GM19328 (cell line): Measurements from ENCODE around the gene MYO3B.
"Not testable (repeated sequence)": the region's sequence is repeated elsewhere in the genome, so short reads cannot be mapped to it uniquely, and the experiment has no call there.

ENCODE experiments used
- ATAC-seq: cut with Tn5 transposase; IDR thresholded peaks from one replicate; pipeline ENCODE4 v1.9.1; 2021; ENCODE audit warnings: mild to moderate bottlenecking, moderate library complexity; ENCODE audit not compliant: unreplicated experiment

The MYO3B gene

DNA sequence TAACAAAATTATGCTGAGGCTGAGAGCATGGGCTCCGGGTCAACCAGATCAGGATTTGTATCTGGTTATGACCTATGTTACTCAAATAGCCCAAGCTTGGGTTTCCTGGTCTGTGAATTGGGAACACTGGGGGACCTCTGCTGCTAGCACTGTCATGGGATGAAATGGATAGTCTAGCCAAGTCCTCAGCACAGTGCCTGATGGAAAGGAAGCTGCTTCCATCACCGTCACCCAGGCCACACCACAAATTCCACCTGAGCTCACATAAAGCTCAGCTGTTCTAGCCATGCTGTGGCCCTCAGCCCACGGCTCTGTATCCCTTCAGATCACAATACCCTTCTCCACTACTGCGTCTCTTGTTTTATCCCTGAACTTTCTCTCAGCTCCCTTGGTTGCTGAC lies 357.6 kb downstream of the MYO3B start:
- no peak for ATAC-seq

DNA sequence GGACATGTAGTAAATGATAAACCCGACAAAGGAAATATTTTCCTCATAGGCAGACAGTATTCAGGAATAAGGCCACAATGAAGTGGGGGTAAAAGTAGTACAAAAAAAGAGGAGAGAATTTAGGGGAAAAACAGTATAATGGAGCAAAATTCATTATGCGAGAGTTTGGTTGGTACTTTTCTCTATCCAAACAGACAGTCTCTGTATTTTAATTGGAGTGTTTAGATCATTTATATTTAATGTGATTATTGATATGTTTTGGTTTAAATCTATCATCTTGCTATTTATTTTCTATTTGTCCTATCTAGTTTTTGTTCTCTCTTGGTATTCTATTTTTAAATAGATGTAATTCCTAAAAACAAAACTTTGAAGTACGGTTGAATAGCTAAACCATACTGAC lies 366.9 kb downstream of the MYO3B start:
- ATAC-seq, result no peak

DNA sequence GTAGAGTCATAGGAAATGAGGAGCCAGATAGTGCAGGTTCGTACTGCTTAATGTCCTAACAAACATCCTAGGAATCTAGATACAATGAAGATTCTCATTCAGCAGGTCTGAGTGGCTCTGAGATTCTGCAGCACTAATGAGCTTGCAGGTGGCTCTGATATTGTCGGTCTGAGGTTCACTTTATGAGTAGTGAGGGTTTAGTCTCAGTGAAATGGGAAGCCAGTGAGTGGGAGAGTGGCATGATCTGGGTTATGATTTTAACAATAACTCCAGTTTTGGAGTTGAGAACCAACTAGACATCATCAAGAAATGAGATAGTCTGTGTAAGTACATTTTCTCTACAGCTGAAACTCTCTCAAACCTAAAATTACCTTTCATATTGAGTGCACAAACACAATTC lies 370.4 kb downstream of the MYO3B start:
- no peak for ATAC-seq

DNA sequence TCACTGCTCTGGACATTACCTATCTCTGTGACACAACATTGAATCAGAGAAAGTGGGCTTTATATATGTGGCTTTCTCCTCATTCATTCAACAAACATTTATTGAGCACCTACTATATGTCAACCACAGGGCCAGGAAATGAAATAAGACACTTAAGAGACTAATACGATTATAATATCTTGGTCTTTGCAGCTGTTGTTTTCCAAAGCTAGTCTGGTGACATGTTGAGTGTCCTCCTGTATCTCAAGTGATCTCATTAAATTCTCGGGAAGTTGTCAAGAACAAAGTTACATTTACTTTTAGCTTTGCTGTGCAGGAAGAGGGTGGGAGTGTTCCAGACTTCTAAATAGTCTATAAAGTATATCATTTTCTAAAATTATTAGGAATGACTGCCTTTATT lies 372.6 kb downstream of the MYO3B start:
- no peak for ATAC-seq

DNA sequence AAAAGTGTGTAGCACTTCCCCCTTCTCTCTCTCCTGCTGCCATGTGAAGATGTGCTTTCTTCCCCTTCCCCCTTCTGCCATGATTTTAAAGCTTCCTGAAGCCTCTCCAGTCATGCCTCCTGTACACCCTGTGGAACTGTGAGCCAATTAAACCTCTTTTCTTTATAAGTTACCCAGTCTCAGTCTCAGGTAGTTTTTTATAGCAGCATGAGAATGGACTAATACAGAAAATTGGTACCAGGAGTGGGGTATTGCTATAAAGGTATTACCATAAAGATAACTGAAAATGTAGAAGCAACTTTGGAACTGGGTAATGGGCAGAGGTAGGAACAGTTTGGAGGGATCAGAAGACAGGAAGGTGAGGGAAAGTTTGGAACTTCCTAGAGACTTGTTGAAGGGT lies 374.0 kb downstream of the MYO3B start:
- ATAC-seq, result not testable (repeated sequence)

DNA sequence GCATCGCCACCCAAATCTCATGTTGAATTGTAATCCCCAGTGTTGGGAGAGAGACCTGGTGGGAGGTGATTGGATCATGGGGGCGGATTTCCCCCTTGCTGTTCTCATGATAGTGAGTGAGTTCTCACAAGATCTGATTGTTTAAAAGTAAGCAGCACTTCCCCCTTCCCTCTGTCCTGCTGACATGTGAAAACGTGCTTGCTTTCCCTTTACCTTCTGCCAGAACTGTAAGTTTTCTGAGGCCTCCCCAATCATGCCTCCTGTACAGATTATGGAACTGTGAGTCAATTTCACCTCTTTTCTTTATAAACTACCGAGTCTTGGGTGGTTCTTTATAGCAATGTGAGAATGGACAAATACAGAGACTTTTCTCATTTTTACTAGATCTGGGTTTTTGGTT lies 375.8 kb downstream of the MYO3B start:
- no peak for ATAC-seq

DNA sequence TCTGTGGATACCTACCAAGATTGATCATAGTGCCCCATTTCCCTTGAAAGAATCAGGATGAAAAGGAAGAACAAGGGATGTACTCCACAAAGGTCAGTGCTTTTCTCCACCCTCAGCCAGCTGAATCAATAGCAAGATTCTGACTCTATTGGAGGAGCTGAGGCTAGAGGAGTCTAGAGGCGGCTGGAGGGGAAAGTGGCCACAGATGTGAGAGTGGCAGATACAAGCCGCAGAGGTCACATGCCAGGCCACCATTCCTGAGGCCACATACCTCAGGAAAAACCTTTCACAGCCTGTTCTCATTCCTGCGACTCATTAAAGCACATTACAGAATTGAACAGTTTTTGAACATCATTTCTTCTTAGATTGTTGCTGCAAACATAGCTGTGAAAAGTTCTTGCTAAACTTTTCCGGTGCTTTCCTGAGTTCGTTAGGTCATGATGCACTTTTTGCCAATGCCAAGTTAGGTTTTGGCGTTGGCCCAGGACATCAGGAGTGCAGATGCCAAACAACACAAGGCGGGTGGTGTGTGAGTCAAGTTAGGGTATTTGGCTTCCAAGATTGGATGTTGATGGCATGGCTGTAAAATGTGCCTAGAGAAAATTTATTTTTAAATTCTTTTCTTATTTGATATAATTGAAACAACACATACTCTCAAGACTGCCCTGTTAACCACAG lies 376.5 kb downstream of the MYO3B start:
- no peak for ATAC-seq

DNA sequence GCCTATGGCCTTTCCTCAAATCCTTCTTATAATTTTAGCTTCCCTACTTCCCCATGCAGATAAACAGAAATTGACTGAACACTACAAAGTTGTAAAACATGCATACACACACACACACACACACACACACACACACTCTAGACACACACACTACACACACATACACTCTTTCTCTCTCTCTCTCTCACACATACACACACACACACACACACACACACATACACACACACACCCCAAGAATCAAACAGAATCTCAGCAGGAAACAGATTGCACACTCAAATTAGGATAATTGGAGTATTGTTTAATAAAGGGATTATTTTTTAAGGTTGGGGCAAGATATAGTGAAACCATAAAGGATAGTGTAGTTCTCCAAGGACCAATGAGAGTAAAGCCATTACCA lies 385.0 kb downstream of the MYO3B start:
- ATAC-seq, result no peak

DNA sequence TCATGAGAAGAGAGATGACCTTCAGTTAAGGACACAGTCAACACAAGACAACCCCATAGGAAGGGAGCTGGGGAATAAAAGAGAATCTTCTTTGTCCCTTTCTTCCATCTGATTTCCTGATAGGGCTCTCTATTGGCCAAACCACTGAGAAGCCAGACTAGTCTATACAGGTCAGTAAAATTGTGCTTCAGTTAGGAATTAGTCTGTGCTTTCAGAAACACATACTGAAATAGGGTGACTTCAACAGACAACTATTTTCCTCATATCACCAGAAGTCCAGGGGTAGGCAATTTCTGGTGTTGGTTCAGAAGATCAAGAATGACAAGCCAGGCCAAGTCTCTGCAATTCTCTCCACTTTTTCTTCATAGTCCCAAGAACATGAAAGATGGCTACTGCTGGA lies 385.5 kb downstream of the MYO3B start:
- no peak for ATAC-seq

DNA sequence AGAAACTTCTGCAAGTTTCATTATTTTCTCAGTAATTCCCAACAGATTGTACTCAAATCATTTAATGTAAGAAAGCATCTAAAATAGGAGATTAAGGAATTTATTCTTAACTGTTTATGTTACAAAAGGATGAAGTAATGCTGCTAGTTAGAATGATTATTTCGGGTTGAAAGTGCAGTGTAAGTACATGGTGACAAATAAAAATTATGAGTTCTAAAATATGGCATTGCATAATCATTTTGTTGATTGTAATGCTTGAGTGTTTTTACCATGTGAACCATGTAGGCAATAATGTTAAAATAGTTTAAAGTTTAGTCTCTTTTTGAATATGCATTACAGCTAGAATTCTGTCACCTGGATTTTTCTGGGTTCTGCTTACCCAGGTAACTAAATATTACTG lies 388.2 kb downstream of the MYO3B start:
- ATAC-seq, result no peak

DNA sequence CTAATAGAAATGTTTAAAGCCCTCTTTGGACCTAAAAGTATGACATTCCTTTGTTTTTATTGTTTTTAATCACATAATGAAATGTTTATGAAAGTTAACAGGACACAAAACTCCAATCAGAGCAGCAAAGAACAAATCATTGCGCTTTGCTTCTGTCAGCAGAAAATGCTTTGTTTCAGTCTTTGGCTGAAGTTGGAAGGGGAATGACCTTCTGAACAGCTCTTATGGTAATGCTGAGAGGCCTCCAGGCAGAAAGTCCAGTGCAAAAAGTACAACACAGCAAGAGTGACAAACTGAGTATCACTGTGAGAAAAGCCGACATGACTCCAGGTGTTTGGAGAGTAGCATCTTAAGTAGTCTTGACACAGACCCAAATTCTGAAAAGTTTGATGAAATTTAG lies 389.5 kb downstream of the MYO3B start:
- no peak for ATAC-seq

DNA sequence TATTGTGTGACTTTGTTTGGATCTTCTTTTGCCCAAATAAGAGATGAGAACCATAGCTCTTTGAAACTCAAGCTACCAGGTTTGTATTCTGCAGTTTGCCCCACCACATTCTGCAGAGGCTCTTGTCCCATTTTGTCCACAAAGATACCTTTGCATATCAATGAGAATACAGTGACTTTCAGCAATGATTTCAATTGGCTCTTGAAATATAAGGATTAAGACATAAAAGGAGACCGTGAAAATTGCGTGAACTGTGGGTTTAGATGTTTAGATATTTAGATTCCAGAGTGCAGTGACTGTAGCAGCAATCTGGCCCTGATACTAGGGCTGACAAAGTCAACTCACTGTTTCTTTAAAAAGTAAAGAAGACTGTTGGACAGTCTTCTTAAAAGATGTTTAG lies 390.6 kb downstream of the MYO3B start:
- ATAC-seq, result no peak

DNA sequence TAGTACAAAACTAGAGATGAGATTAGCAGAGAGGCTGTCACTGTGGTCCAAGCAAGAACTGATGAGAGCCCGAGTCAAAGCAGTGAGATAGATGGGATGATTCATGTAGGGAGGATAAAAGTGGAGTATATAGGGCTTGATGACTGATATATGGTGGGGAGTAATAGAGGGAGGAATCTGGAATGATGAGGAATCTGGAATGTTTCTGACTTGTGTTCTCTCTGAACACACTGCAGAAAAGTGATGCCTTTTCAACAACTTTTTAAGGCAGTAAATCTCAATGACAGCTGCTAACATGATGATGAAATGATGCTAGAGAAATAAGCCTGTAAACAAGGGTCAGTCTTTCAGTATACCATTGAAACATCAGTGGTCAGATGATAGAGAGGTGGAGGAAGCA lies 393.7 kb downstream of the MYO3B start:
- no peak for ATAC-seq

DNA sequence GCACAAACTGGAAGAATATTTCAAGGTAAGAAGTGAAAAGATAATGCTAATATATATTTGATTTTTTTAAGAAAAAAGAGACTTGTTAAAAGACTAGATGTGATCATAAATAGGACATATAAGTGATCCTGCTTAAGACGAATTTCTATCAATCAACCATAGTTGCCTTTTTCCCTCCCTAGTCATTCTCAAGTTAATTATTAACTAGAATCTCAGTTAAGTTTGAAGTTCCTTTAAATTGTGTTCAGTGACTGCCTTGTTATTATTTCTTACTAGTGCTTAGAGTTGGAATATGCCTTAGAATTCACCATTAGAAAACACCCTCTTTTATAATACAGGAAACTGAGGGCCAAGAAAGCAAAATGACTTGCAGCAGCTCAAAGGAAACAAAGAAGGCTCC lies 395.7 kb downstream of the MYO3B start:
- ATAC-seq, result no peak

DNA sequence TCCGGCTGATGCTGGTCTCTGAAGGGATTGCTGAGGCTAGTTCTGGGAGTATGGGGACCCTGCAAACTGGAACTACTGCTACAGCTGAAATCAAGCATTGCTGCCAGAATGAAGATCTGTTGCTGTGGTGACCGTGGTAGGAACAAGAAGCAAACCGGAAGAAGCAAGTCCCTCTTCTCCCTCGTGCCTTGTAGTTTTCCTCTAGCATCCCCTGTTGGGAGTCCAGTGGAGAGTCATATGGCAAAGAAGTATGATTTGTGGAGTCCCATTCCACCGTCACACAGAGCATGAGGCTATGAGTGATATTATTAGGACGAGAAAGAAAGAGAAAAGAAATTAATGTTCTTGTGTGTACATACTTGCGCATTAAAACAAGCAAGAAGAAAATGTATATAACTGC lies 398.3 kb downstream of the MYO3B start:
- no peak for ATAC-seq

DNA sequence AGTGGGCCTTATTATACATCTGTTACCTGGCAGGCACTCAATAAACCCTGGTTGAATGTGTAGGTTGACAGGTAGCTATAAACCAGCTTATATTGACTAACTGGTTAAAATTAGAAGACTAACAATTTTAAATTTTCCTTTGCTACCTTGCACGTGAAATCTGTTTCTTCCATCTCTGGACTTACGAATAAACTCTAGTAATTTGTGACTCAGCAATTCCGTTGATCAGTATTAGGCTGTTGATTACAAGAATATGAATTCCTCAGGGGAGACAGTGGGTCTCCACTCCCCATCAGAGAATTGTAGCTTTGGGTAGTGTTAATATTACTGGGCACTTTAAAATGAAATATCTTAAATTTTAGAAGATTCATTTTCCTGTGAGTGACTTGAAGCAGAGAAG lies 399.4 kb downstream of the MYO3B start:
- ATAC-seq, result no peak

DNA sequence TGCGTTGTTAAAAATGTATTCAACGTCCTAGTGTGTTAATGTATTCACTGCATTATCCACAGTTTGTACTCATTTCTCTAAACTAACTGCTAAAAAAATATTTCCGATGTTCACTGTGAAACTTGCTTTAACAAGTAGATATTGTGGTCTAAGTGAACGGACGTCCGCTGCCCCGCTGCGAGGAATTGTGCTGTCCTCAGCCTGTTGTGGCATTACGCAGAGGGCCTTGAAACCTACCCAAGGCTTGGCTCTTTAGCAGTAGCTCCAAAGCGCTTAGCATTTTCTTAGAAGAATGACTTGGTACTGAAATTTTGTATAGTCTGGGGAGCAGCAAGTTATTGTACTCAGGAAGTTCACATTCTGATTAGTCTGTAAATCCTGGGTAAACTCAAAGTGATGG lies 400.7 kb downstream of the MYO3B start:
- no peak for ATAC-seq

DNA sequence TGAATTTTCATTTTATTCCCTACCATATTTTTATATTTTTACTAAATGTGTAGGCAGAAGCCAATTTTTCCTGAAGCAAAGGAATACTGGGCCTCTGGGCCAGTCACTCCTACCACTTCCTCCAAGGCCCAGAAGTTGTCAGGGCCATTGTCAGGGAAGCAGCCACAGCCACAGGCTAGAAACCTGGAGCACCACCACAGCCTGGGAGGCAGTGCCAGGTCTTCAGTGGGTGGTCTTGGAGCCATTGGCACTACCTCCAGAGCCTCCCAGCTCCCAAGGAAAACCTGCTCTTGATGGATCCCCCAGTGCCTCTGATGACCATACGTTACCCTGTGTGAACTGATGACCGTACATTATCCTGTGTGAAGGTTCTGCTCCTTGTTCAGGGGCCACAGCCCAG lies 401.6 kb downstream of the MYO3B start:
- no peak for ATAC-seq

DNA sequence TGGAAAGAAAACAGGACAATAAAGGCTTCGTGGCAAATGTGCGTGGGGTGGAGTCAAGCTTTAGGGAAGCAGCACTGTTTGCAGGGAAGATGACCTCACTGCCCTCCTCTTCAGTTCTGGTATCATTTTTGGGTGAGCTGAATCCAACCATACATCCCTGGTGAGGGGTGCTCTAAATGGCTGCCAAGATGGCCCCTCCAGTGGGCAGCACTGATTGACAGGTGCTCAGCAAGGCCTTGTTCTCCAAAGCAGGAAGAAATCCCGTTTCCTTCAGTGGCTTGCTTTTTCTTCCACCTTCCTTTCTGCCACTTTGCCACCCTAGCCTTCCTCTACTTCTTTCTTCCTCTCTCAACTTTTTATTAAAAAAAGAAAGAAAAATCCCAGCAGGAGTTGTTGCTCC lies 404.4 kb downstream of the MYO3B start:
- no peak for ATAC-seq

DNA sequence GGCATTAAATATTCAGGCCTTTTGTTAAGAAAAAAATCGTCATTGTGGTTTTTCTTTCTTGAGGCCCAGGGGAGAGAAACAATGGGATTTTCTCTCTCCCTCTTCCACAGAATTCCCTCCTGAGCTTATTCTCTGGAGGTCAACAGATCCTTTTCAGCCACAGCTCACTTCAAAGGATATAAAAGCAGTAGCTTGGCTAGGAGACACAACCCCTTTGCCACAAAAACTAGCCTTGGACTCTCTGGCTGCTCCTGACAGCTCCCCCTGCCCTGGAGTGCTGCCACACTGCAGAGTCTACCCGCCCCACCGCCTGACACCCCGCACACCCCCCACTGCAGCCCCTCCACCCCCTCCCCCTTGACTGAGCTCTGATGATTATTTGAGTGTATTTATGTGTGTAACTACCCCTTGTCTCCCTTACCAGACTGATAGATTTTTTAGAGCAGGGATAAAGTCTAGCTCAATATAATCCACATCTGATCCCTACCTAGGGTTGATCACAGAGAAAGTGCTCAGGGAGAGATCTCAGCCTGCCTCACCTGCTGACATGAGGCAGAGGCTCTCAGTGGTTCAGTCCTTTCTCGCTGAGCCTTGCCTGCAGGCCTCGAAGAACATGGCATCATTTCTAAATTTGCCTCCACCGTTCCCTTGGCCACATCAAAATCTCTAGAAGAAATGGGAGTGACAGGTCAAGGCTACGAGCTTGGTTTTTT lies 405.0 kb downstream of the MYO3B start:
- no peak for ATAC-seq

DNA sequence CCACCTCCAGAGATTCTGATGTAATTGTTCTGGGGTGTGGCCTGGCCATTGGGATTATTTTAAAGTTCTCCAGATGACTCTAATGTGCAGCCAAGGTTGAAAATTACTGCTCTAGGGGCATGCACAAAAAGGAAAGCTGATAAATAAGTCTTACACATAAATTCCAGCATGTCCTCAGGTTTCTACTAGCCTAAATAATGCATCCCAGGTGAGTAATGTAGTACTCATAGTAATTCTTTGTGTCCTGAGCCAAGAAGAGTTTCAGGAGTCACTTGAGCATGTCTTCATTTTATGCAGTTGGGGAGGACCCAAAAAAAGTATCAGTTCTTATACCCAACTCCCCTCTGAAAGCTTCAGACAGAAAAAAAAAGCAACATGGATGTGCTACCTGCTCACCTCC lies 407.1 kb downstream of the MYO3B start:
- no peak for ATAC-seq

DNA sequence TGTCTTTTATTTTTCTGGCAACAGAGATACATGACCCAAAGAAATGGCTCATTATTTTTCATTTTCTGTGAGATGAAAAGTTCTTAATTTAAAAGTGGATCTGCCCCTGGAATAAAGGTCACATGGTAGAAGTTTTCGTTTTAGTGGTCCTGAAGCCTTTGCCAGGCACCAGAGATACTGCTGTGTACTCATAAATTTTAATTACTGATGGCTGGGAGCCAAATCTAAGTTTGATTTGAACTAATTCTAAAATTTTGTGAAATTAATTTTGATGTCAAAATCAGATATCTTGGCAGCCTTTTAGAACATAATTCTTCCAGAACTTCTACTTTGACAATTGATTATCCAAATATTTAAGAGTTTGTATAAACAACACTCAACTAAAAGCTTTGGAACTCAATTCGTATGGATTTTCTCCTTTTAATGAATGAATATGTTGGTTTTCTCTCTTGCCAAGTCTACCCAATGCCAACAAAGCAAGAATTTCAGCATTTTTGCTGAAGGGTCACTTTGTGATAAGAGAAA lies 408.7 kb downstream of the MYO3B start:
- no peak for ATAC-seq

DNA sequence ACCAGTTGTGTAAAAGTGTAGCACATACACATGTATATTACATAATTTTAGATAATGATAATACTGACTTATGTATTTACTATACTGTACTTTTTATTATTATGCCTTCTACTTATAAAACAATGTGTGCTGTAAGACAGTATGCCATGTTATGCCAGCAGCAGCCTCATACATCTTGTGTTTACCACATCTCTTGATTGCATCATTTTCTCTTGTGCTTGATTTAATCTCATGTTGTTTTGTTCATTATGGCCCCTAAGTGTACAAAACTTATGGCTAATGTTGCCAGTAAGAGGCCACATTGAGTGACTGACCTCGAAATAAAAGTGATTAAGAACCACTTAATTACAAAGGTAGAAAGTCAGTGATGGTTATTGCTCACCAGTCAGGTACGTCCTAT lies 409.2 kb downstream of the MYO3B start:
- no peak for ATAC-seq
